ENCODE data around the gene NCK2. TPM values are rescaled to one million over a fixed set of nuclear protein-coding genes. Genes with fewer than 3 reads are reported as not detected.
A peak's percentile ranks its signal among the peaks of the same experiment; 100 is the strongest.

The NCK2 gene
- total RNA-seq, 1 experiment from 2014 or later = 49.2 TPM

GRCh38 chr2:105796131-105796638 lies 51.5 kb downstream of the NCK2 start:
- no CpG with 5 or more reads among the region's 6 CpGs for WGBS (ENCODE audit: extremely low coverage, insufficient read length, low lambda C conversion rate)
- no peak overlapping the region for H2BK120ac ChIP-seq (ENCODE audit: low read depth, low read length, poor library complexity, severe bottlenecking)
- H3K23ac ChIP-seq (ENCODE audit: insufficient read length, low read depth, low read length) = no peak overlapping the region
- H3K79me2 ChIP-seq (ENCODE audit: insufficient read depth, low read length) = peaks cover 21% of the 10 kb centered on the region; the same call in 1 of the 2 replicates
- Mint-ChIP-seq H3K36me3 (ENCODE audit: insufficient read depth in 1 of 3, low read depth in 3 of 3) (peaks cover 0 to 5% (median 0%) of the 10 kb centered on the region in 3 experiments; a peak in 2 of 7 replicates), H3K9me3 (no peaks in the 10 kb centered on the region), H3K27ac (peak overlapping the region in 2 of 3 experiments; percentile 68 to 86; a peak in 3 of 7 replicates), H3K27me3 (ENCODE audit: low read depth) (no peaks in the 10 kb centered on the region), H3K4me1 (peaks cover 42 to 70% of the 10 kb centered on the region in 2 experiments), H3K4me3 (no peak overlapping the region)
- H2AK5ac ChIP-seq (ENCODE audit: insufficient read length, low read length) = no peak overlapping the region
- no peak overlapping the region for H4K8ac ChIP-seq (replicated peaks; ENCODE audit: insufficient read length, low read depth, low read length)
- H3K27ac ChIP-seq (ENCODE audit: insufficient read length, low read depth, low read length) = no peak overlapping the region
- no peak for TF ChIP-seq CTCF (conservative IDR thresholded peaks at IDR 0.05)
- no peak overlapping the region for H3T11ph ChIP-seq (ENCODE audit: low read length)
- no peak overlapping the region for H3K4ac ChIP-seq (ENCODE audit: low read depth, low read length)
- no peak overlapping the region for H2BK20ac ChIP-seq (ENCODE audit: low read depth, low read length, poor library complexity, severe bottlenecking)
- no peak overlapping the region for H2BK12ac ChIP-seq (ENCODE audit: insufficient read length, low read depth, low read length)
- H3K27me3 ChIP-seq (ENCODE audit: insufficient read depth, low read length) = no peaks in the 10 kb centered on the region
- H2AFZ ChIP-seq (ENCODE audit: low read length) = no peak overlapping the region
- DNase-seq = no peak
- no peak overlapping the region for H4K91ac ChIP-seq (ENCODE audit: insufficient read length, low read depth, low read length)
- H3K14ac ChIP-seq (ENCODE audit: insufficient read depth, low read length) = no peak overlapping the region
- no peak overlapping the region for H3K18ac ChIP-seq (ENCODE audit: insufficient read length, low read depth, low read length)
- H4K5ac ChIP-seq (ENCODE audit: insufficient read length, low read depth, low read length) = no peak overlapping the region
- peaks cover 7% of the 10 kb centered on the region; the same call in 1 of the 2 replicates for H3K4me1 ChIP-seq (ENCODE audit: insufficient read depth, low read length)
- H3K23me2 ChIP-seq (ENCODE audit: insufficient read length, low read depth, low read length, poor library complexity, severe bottlenecking) = no peaks in the 10 kb centered on the region
- peaks cover 14% of the 10 kb centered on the region for H3K79me1 ChIP-seq (ENCODE audit: insufficient read depth, low read depth, low read length, poor library complexity, severe bottlenecking)
- H3K9ac ChIP-seq (ENCODE audit: extremely low read depth, insufficient read length, low read length) = no peak overlapping the region
- no peaks in the 10 kb centered on the region for H3K9me3 ChIP-seq (ENCODE audit: control insufficient read depth, low read depth, low read length)
- no peak overlapping the region for H3K56ac ChIP-seq (ENCODE audit: insufficient read length, low read depth, low read length)
- no peaks in the 10 kb centered on the region for H4K20me1 ChIP-seq (ENCODE audit: control insufficient read depth, insufficient read depth, insufficient read length)
- H2BK15ac ChIP-seq (ENCODE audit: low read depth, low read length) = no peak overlapping the region
- H3K4me2 ChIP-seq (ENCODE audit: insufficient read depth, insufficient read length, low read length) = no peak overlapping the region
- H2BK5ac ChIP-seq (ENCODE audit: insufficient read length, low read length) = no peak overlapping the region
